ENCODE results near the gene RFX2. TPM values are rescaled to one million over a fixed set of nuclear protein-coding genes. Genes with fewer than 3 reads are reported as not detected.
A peak's percentile ranks its signal among the peaks of the same experiment; 100 is the strongest.

RFX2 gene
- total RNA-seq = 2.4 and 5.6 TPM in 2 replicates

- no peak for FAIRE-seq
- no peaks in the 10 kb centered on the region for H3K36me3 ChIP-seq (ENCODE audit: control insufficient read depth, insufficient read depth, low read length)
- H3K27me3 ChIP-seq (ENCODE audit: control insufficient read depth, insufficient read depth, low read length) = no peaks in the 10 kb centered on the region
- no peak for TF ChIP-seq CTCF (IDR thresholded peaks at IDR 0.05; ENCODE audit: insufficient read depth, low read length, severe bottlenecking)
- H3K4me3 ChIP-seq (ENCODE audit: low read depth, low read length) = peak within 1 kb of the TSS; percentile 59
- peak; percentile 93 for DNase-seq (ENCODE audit: low read depth)
Observed at GRCh38 chr19:6110360-6110977, at the start of gene RFX2. RFX2 (minus strand) TSS chr19:6110500; CDS start chr19:6047496, 63,004 bp downstream.

- no peak for DNase-seq (ENCODE audit: low read depth)
- no peaks in the 10 kb centered on the region for H3K27me3 ChIP-seq (ENCODE audit: control insufficient read depth, insufficient read depth, low read length)
- H3K4me3 ChIP-seq (ENCODE audit: low read depth, low read length) = no peak overlapping the region
- no peak for TF ChIP-seq CTCF (IDR thresholded peaks at IDR 0.05; ENCODE audit: insufficient read depth, low read length, severe bottlenecking)
- no peaks in the 10 kb centered on the region for H3K36me3 ChIP-seq (ENCODE audit: control insufficient read depth, insufficient read depth, low read length)
- peak; percentile 47 for FAIRE-seq
Observed at GRCh38 chr19:6156033-6156432, 45.7 kb upstream of the RFX2 start.

- Histone ChIP-seq H3K27me3 (ENCODE audit: control insufficient read depth, insufficient read depth, low read length) (no peaks in the 10 kb centered on the region), H3K4me3 (ENCODE audit: low read depth, low read length) (no peak overlapping the region), H3K36me3 (ENCODE audit: control insufficient read depth, insufficient read depth, low read length) (no peaks in the 10 kb centered on the region)
- FAIRE-seq (no peak), DNase-seq (ENCODE audit: low read depth) (no peak)
- TF ChIP-seq CTCF (IDR thresholded peaks at IDR 0.05; ENCODE audit: insufficient read depth, low read length, severe bottlenecking) = no peak
Observed at GRCh38 chr19:6150289-6150688, 40.0 kb upstream of the RFX2 start.

- TF ChIP-seq CTCF (IDR thresholded peaks at IDR 0.05; ENCODE audit: insufficient read depth, low read length, severe bottlenecking) = no peak
- no peak for DNase-seq (ENCODE audit: low read depth)
- Histone ChIP-seq H3K4me3 (ENCODE audit: low read depth, low read length) (no peak overlapping the region), H3K27me3 (ENCODE audit: control insufficient read depth, insufficient read depth, low read length) (no peaks in the 10 kb centered on the region), H3K36me3 (ENCODE audit: control insufficient read depth, insufficient read depth, low read length) (no peaks in the 10 kb centered on the region)
- FAIRE-seq = no peak
Observed at GRCh38 chr19:6141217-6141616, 30.9 kb upstream of the RFX2 start.

GRCh38 chr19:6138511-6138910, 28.2 kb upstream of the RFX2 start:
- no peak for DNase-seq (ENCODE audit: low read depth)
- no peak for FAIRE-seq
- Histone ChIP-seq H3K4me3 (ENCODE audit: low read depth, low read length) (no peak overlapping the region), H3K27me3 (ENCODE audit: control insufficient read depth, insufficient read depth, low read length) (no peaks in the 10 kb centered on the region), H3K36me3 (ENCODE audit: control insufficient read depth, insufficient read depth, low read length) (no peaks in the 10 kb centered on the region)
- TF ChIP-seq CTCF (IDR thresholded peaks at IDR 0.05; ENCODE audit: insufficient read depth, low read length, severe bottlenecking) = no peak

GRCh38 chr19:6138066-6138465, 27.8 kb upstream of the RFX2 start:
- FAIRE-seq = no peak
- H3K4me3 ChIP-seq (ENCODE audit: low read depth, low read length) = no peak overlapping the region
- no peaks in the 10 kb centered on the region for H3K27me3 ChIP-seq (ENCODE audit: control insufficient read depth, insufficient read depth, low read length)
- TF ChIP-seq CTCF (IDR thresholded peaks at IDR 0.05; ENCODE audit: insufficient read depth, low read length, severe bottlenecking) = no peak
- no peak for DNase-seq (ENCODE audit: low read depth)
- H3K36me3 ChIP-seq (ENCODE audit: control insufficient read depth, insufficient read depth, low read length) = no peaks in the 10 kb centered on the region

Data from bronchial epithelial cell (primary cell).